ENCODE results near the gene SYT12.
A peak's percentile ranks its signal among the peaks of the same experiment; 100 is the strongest.

SYT12 gene

DNA sequence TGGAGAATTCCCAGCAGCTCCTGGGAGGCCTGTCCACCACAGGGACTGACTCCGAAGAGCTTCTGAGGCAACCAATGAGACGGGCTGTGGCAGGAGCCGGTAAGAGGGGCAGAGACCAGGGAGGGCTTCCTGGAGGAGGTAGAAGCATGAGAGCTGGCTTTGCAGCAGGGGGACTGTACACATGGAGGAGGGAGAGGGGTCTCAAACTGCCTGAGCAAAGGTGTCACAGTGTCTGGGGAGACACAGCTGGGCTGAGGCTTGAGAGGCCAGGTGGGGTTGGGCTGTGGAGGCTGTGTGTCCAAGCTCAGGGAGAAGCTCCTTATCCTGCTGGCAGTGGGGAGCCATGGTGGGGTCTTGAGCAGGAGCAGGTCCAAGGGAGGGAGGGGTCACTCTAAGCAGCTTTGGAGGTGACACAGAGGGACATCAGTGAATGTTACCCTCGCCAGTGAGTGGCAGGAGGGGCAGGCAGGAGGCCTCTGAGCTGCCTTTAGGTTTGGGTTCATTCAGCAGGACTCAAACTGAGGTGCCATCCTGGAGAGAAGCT lies 29.1 kb downstream of the SYT12 start:
- H4K20me1 ChIP-seq (ENCODE audit: insufficient read depth, low read length), result no peaks in the 10 kb centered on the region
- DNase-seq, result no peak

DNA sequence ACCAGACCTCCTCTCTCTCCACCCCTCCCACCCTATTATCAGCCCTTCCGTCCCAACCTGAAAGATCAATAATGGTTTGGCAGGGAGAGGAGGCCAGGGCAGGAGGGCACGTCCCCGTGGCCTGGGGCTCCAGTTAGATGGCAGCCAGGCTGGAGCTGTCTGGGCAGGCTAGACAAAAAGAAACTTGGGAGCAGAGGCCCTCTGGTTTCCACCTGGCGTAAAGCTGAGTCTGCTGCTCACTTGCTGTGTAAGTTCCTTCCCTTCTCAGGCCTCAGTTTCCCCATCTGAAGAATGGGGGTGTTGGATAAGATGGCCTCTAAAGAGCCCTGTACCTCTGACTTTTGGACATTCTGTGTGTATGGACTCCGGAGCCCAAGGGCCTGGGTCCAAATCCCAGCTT lies 30.0 kb downstream of the SYT12 start:
- no peak overlapping the region for H3K9ac ChIP-seq (ENCODE audit: low read length)
- no peak overlapping the region for H3K27ac ChIP-seq (ENCODE audit: low read length)

More for the DNA sequence above, 29.1 kb downstream of the SYT12 start:
- Histone ChIP-seq H3F3A (ENCODE audit: insufficient read depth, low read length) (peaks cover 10% of the 10 kb centered on the region), H3K9me2 (replicated peaks; ENCODE audit: insufficient read depth, low read length) (no peaks in the 10 kb centered on the region), H3K27ac (ENCODE audit: low read length) (no peak overlapping the region), H3K4me3 (ENCODE audit: low read length) (no peak overlapping the region), H3K27me3 (replicated peaks; ENCODE audit: insufficient read depth, low read length) (no peaks in the 10 kb centered on the region), H3K4me2 (ENCODE audit: low read depth, low read length) (no peak overlapping the region), H3K79me2 (ENCODE audit: low read length) (no peaks in the 10 kb centered on the region), H2AFZ (ENCODE audit: low read length) (no peak overlapping the region), H3K4me1 (ENCODE audit: low read length) (peaks cover 27% of the 10 kb centered on the region), H3K9me3 (replicated peaks; ENCODE audit: insufficient read depth, low read length) (no peaks in the 10 kb centered on the region), H3K36me3 (replicated peaks; ENCODE audit: insufficient read depth, low read length) (no peaks in the 10 kb centered on the region), H3K9ac (ENCODE audit: low read length) (no peak overlapping the region)
- TF ChIP-seq EZH2 (optimal IDR thresholded peaks at IDR 0.05; ENCODE audit: low read depth, low read length) (no peak), EZH2phosphoT487 (IDR thresholded peaks at IDR 0.05; ENCODE audit: low read length) (no peak)
- TF ChIP-seq, protein P1, sequence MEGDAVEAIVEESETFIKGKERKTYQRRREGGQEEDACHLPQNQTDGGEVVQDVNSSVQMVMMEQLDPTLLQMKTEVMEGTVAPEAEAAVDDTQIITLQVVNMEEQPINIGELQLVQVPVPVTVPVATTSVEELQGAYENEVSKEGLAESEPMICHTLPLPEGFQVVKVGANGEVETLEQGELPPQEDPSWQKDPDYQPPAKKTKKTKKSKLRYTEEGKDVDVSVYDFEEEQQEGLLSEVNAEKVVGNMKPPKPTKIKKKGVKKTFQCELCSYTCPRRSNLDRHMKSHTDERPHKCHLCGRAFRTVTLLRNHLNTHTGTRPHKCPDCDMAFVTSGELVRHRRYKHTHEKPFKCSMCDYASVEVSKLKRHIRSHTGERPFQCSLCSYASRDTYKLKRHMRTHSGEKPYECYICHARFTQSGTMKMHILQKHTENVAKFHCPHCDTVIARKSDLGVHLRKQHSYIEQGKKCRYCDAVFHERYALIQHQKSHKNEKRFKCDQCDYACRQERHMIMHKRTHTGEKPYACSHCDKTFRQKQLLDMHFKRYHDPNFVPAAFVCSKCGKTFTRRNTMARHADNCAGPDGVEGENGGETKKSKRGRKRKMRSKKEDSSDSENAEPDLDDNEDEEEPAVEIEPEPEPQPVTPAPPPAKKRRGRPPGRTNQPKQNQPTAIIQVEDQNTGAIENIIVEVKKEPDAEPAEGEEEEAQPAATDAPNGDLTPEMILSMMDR (IDR thresholded peaks at IDR 0.05; ENCODE audit: low read length), result no peak

DNA sequence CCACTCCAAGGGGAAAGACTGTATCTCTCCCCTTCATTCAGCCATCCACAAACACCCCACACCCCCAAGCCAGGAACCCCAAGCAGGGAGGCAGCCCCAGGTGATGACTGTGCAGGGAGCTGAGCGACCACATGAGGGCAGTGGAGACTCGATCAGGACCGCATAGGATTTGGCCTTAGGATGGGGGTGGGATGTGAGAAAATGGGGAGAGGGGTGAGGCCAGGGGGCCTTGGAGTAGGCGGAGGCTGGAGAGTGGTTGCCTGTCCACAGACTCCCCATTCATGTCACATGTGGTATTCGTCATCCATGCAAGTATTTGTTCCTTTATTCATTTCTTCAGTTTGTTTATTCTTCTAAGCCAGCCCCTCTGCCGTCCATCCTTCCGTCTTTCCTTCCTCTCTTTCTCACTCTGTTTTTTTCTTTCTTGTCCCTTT lies 31.0 kb downstream of the SYT12 start:
- no peaks in the 10 kb centered on the region for H3K36me3 ChIP-seq (replicated peaks; ENCODE audit: insufficient read depth, low read length)
- no peak overlapping the region for H3K4me3 ChIP-seq (ENCODE audit: low read length)
- H3K9me3 ChIP-seq (replicated peaks; ENCODE audit: insufficient read depth, low read length), result no peaks in the 10 kb centered on the region
- no peak overlapping the region for H2AFZ ChIP-seq (ENCODE audit: low read length)
- peaks cover 28% of the 10 kb centered on the region for H3K4me1 ChIP-seq (ENCODE audit: low read length)
- H3K27ac ChIP-seq (ENCODE audit: low read length), result no peak overlapping the region
- peak; percentile 43 for DNase-seq
- no peaks in the 10 kb centered on the region for H3K79me2 ChIP-seq (ENCODE audit: low read length)
- H4K20me1 ChIP-seq (ENCODE audit: insufficient read depth, low read length), result no peaks in the 10 kb centered on the region
- TF ChIP-seq, protein P1 (IDR thresholded peaks at IDR 0.05; ENCODE audit: low read length), result peak; percentile 86
- TF ChIP-seq EZH2phosphoT487 (IDR thresholded peaks at IDR 0.05; ENCODE audit: low read length), result no peak
- no peak overlapping the region for H3K4me2 ChIP-seq (ENCODE audit: low read depth, low read length)
- no peaks in the 10 kb centered on the region for H3K9me2 ChIP-seq (replicated peaks; ENCODE audit: insufficient read depth, low read length)
- no peaks in the 10 kb centered on the region for H3K27me3 ChIP-seq (replicated peaks; ENCODE audit: insufficient read depth, low read length)
- no peak overlapping the region for H3K9ac ChIP-seq (ENCODE audit: low read length)
- H3F3A ChIP-seq (ENCODE audit: insufficient read depth, low read length), result peaks cover 10% of the 10 kb centered on the region

More for the DNA sequence above, 30.0 kb downstream of the SYT12 start:
- no peaks in the 10 kb centered on the region for H4K20me1 ChIP-seq (ENCODE audit: insufficient read depth, low read length)
- peaks cover 28% of the 10 kb centered on the region for H3K4me1 ChIP-seq (ENCODE audit: low read length)
- peaks cover 10% of the 10 kb centered on the region for H3F3A ChIP-seq (ENCODE audit: insufficient read depth, low read length)
- H3K27me3 ChIP-seq (replicated peaks; ENCODE audit: insufficient read depth, low read length), result no peaks in the 10 kb centered on the region
- no peaks in the 10 kb centered on the region for H3K9me2 ChIP-seq (replicated peaks; ENCODE audit: insufficient read depth, low read length)
- H3K36me3 ChIP-seq (replicated peaks; ENCODE audit: insufficient read depth, low read length), result no peaks in the 10 kb centered on the region
- no peaks in the 10 kb centered on the region for H3K79me2 ChIP-seq (ENCODE audit: low read length)
- no peaks in the 10 kb centered on the region for H3K9me3 ChIP-seq (replicated peaks; ENCODE audit: insufficient read depth, low read length)
- DNase-seq, result no peak
- H3K4me3 ChIP-seq (ENCODE audit: low read length), result no peak overlapping the region
- TF ChIP-seq EZH2phosphoT487 (IDR thresholded peaks at IDR 0.05; ENCODE audit: low read length), result no peak
- TF ChIP-seq, protein P1 (IDR thresholded peaks at IDR 0.05; ENCODE audit: low read length), result no peak
- TF ChIP-seq EZH2 (optimal IDR thresholded peaks at IDR 0.05; ENCODE audit: low read depth, low read length), result no peak
- no peak overlapping the region for H3K4me2 ChIP-seq (ENCODE audit: low read depth, low read length)
- no peak overlapping the region for H2AFZ ChIP-seq (ENCODE audit: low read length)
